ENCODE results near the gene SYTL5.

SYTL5 gene

GRCh38 chrX:38066934-38067333, 60.6 kb downstream of the SYTL5 start:
- no peak for DNase-seq
- Mint-ChIP-seq H3K27ac (no peak overlapping the region), H3K27me3 (ENCODE audit: low read depth, poor library complexity) (peaks cover 4% of the 10 kb centered on the region), H3K4me1 (no peaks in the 10 kb centered on the region), H3K36me3 (ENCODE audit: low read depth) (no peaks in the 10 kb centered on the region), H3K4me3 (no peak overlapping the region), H3K9me3 (peaks cover 7% of the 10 kb centered on the region)
- no peak for TF ChIP-seq CTCF (IDR thresholded peaks at IDR 0.05)

DNA sequence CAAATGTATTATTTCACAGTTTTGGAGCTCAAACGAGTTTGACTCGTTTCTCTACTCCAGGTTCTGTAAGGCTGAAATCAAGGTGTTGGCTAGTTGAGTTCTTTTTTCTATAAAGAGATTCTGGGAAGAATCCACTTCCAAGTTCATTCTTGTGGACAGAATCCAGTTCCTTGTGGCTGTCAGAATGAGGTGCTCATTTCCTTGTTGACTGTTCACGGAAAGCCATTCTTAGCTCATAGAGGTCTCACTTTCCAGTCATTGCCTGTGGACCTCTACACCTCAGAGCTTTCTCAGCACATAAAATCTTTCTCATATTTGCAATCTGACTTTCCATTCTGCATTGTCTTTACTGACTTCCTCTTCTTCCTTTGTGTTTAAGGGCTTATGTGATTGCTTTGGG, 62.9 kb downstream of the SYTL5 start:
- H3K4me3 Mint-ChIP-seq, result no peak overlapping the region
- no peak for TF ChIP-seq CTCF (IDR thresholded peaks at IDR 0.05)
- no peaks in the 10 kb centered on the region for H3K4me1 Mint-ChIP-seq
- no peak for DNase-seq
- H3K27me3 Mint-ChIP-seq (ENCODE audit: low read depth, poor library complexity), result no peaks in the 10 kb centered on the region
- no peak overlapping the region for H3K27ac Mint-ChIP-seq
- no peaks in the 10 kb centered on the region for H3K36me3 Mint-ChIP-seq (ENCODE audit: low read depth)
- H3K9me3 Mint-ChIP-seq, result peaks cover 7% of the 10 kb centered on the region

- H3K4me1 Mint-ChIP-seq, result no peaks in the 10 kb centered on the region
- no peak overlapping the region for H3K4me3 Mint-ChIP-seq
- H3K27ac Mint-ChIP-seq, result no peak overlapping the region
- no peak for DNase-seq
- TF ChIP-seq CTCF (IDR thresholded peaks at IDR 0.05), result no peak
- peaks cover 11% of the 10 kb centered on the region for H3K9me3 Mint-ChIP-seq
- H3K27me3 Mint-ChIP-seq (ENCODE audit: low read depth, poor library complexity), result no peaks in the 10 kb centered on the region
- H3K36me3 Mint-ChIP-seq (ENCODE audit: low read depth), result no peaks in the 10 kb centered on the region
Observed at GRCh38 chrX:38069991-38070390, 63.6 kb downstream of the SYTL5 start.

- Mint-ChIP-seq H3K36me3 (ENCODE audit: low read depth) (no peaks in the 10 kb centered on the region), H3K4me1 (no peaks in the 10 kb centered on the region), H3K9me3 (peaks cover 23% of the 10 kb centered on the region), H3K4me3 (no peak overlapping the region), H3K27me3 (ENCODE audit: low read depth, poor library complexity) (no peaks in the 10 kb centered on the region), H3K27ac (no peak overlapping the region)
- DNase-seq, result no peak
- TF ChIP-seq CTCF (IDR thresholded peaks at IDR 0.05), result no peak
Observed at GRCh38 chrX:38079463-38079862, 73.1 kb downstream of the SYTL5 start.

- DNase-seq, result no peak
- no peaks in the 10 kb centered on the region for H3K27me3 Mint-ChIP-seq (ENCODE audit: low read depth, poor library complexity)
- no peak overlapping the region for H3K4me3 Mint-ChIP-seq
- H3K36me3 Mint-ChIP-seq (ENCODE audit: low read depth), result no peaks in the 10 kb centered on the region
- peaks cover 22% of the 10 kb centered on the region for H3K9me3 Mint-ChIP-seq
- no peak for TF ChIP-seq CTCF (IDR thresholded peaks at IDR 0.05)
- H3K4me1 Mint-ChIP-seq, result no peaks in the 10 kb centered on the region
- H3K27ac Mint-ChIP-seq, result no peak overlapping the region
Observed at GRCh38 chrX:38080808-38081207, 74.5 kb downstream of the SYTL5 start.

- no peaks in the 10 kb centered on the region for H3K36me3 Mint-ChIP-seq (ENCODE audit: low read depth)
- H3K9me3 Mint-ChIP-seq, result peaks cover 22% of the 10 kb centered on the region
- DNase-seq, result no peak
- no peak overlapping the region for H3K27ac Mint-ChIP-seq
- no peaks in the 10 kb centered on the region for H3K27me3 Mint-ChIP-seq (ENCODE audit: low read depth, poor library complexity)
- H3K4me1 Mint-ChIP-seq, result no peaks in the 10 kb centered on the region
- TF ChIP-seq CTCF (IDR thresholded peaks at IDR 0.05), result no peak
- no peak overlapping the region for H3K4me3 Mint-ChIP-seq
Observed at GRCh38 chrX:38081909-38082308, 75.6 kb downstream of the SYTL5 start.
